ENCODE data around the gene AREL1.
"Not testable (repeated sequence)": the region's sequence is repeated elsewhere in the genome, so short reads cannot be mapped to it uniquely, and the experiment has no call there.

AREL1 gene, protein sequence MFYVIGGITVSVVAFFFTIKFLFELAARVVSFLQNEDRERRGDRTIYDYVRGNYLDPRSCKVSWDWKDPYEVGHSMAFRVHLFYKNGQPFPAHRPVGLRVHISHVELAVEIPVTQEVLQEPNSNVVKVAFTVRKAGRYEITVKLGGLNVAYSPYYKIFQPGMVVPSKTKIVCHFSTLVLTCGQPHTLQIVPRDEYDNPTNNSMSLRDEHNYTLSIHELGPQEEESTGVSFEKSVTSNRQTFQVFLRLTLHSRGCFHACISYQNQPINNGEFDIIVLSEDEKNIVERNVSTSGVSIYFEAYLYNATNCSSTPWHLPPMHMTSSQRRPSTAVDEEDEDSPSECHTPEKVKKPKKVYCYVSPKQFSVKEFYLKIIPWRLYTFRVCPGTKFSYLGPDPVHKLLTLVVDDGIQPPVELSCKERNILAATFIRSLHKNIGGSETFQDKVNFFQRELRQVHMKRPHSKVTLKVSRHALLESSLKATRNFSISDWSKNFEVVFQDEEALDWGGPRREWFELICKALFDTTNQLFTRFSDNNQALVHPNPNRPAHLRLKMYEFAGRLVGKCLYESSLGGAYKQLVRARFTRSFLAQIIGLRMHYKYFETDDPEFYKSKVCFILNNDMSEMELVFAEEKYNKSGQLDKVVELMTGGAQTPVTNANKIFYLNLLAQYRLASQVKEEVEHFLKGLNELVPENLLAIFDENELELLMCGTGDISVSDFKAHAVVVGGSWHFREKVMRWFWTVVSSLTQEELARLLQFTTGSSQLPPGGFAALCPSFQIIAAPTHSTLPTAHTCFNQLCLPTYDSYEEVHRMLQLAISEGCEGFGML

DNA sequence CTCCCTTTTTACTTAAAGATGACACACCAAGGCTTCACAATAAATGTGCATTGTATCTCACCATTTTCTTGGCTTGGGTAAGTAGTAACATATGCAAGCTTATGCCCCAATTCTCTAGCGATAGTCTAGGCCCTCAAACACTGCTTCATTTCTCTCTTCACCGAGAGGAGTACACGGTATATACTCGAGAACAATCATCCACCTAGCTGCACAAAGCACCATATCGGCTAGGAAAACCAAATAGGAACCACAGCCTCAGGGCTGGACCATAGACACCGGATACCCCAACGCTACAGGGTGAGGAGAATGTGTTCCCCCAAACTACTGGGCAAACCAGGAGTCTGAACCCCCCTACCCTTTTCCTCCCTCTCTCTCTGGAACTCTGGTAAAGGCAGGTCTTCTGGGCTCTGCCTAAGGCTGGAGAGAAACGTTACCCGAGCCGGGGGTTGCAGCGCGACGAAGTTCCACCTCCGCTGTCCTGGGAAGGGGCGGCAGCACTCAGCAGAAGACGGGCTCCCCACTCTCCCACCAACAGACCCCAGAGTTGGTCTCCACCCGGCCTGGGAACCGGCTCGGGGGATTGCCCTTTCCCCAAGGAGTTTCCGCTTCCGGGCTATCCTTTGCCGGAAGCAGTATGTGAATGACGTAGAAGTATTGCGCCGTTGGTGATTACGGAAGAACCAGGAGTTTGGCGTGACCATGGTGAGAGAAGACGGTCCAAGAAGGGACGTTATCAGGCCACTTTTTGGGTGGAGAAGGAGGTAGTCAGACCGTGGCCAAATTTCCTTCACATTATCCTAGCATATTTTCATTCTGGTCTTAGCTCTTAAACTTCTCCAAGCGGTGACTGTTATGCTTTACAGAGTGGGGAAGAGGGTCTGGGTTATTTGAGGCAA lies at the start of gene AREL1, which contains the start of gene FCF1:
AREL1 (minus strand) TSS at position 582 of the 896 bp plus-strand sequence. CDS start 27,465 bp downstream, outside the sequence.
FCF1 (plus strand) TSS at position 646 of the 896 bp plus-strand sequence; CDS start at position 700, 54 bp downstream.
- Mint-ChIP-seq H3K27ac (peak within 1 kb of the TSS; percentile 97), H3K4me3 (peak within 1 kb of the TSS; percentile 98), H3K9me3 (no peaks in the 10 kb centered on the region), H3K4me1 (ENCODE audit: low read depth) (peaks cover 56% of the 10 kb centered on the region), H3K27me3 (no peaks in the 10 kb centered on the region), H3K36me3 (ENCODE audit: low read depth) (peaks cover 50% of the 10 kb centered on the region)
- peak; percentile 83 for DNase-seq

GRCh38 chr14:74758505-74758904 lies 45.6 kb upstream of the AREL1 start:
- H3K4me3 Mint-ChIP-seq; DNase-seq; H3K36me3 Mint-ChIP-seq (ENCODE audit: low read depth); H3K9me3 Mint-ChIP-seq; H3K27me3 Mint-ChIP-seq; H3K27ac Mint-ChIP-seq: not testable (repeated sequence)
- H3K4me1 Mint-ChIP-seq (ENCODE audit: low read depth) = peaks cover 12% of the 10 kb centered on the region

GRCh38 chr14:74756326-74756725 lies 43.4 kb upstream of the AREL1 start:
- H3K27ac Mint-ChIP-seq = no peak overlapping the region
- peaks cover 5% of the 10 kb centered on the region for H3K9me3 Mint-ChIP-seq
- no peak overlapping the region for H3K4me3 Mint-ChIP-seq
- no peaks in the 10 kb centered on the region for H3K36me3 Mint-ChIP-seq (ENCODE audit: low read depth)
- peaks cover under 1% of the 10 kb centered on the region for H3K4me1 Mint-ChIP-seq (ENCODE audit: low read depth)
- no peak for DNase-seq
- no peaks in the 10 kb centered on the region for H3K27me3 Mint-ChIP-seq

DNA sequence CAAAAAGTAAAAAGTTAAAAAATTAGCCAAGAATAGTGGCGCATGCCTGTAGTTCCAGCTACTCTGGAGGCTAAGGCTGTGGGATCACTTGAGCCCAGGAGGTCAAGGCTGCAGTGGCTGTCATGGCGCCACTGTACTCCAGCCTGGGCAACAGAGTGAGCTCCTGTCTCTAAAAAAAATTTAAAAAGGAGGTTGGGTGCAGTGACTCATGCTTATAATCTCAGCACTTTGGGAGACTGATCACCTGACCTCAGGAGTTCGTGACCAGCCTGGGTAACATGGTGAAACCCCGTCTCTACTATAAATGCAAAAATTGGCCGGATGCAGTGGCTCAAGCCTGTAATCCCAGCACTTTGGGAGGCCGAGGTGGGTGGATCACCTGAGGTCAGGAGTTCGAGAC lies 42.0 kb upstream of the AREL1 start:
- no peak for DNase-seq
- Mint-ChIP-seq H3K4me1 (ENCODE audit: low read depth) (no peaks in the 10 kb centered on the region), H3K9me3 (peaks cover 5% of the 10 kb centered on the region), H3K36me3 (ENCODE audit: low read depth) (no peaks in the 10 kb centered on the region), H3K4me3 (no peak overlapping the region), H3K27me3 (no peaks in the 10 kb centered on the region), H3K27ac (no peak overlapping the region)

- H3K4me3 Mint-ChIP-seq = no peak overlapping the region
- DNase-seq = no peak
- H3K27ac Mint-ChIP-seq = no peak overlapping the region
- H3K9me3 Mint-ChIP-seq = peaks cover 5% of the 10 kb centered on the region
- H3K36me3 Mint-ChIP-seq (ENCODE audit: low read depth) = no peaks in the 10 kb centered on the region
- no peaks in the 10 kb centered on the region for H3K4me1 Mint-ChIP-seq (ENCODE audit: low read depth)
- H3K27me3 Mint-ChIP-seq = no peaks in the 10 kb centered on the region
Observed at GRCh38 chr14:74754157-74754556, 41.3 kb upstream of the AREL1 start.

DNA sequence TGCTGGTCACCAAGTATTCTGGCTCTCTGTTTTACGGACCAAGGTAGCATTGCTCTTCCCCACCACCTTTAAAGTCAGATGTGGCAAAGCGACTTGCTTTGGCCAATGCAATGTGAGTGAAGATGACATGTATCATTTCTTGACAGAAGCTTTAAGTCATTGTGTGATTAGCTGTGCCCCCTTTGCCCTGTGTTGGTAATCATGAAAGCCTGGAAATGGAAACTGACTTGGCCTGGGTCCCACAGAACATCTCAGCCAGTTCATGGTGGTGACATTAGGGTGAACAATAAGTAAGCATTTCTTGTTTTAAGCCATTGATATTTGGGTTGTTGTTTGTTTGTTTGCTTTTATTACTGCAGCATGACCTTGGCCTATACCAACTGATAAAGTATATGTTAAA lies 34.4 kb upstream of the AREL1 start:
- Mint-ChIP-seq H3K9me3 (peaks cover 2% of the 10 kb centered on the region), H3K27ac (no peak overlapping the region), H3K4me1 (ENCODE audit: low read depth) (no peaks in the 10 kb centered on the region), H3K4me3 (no peak overlapping the region), H3K36me3 (ENCODE audit: low read depth) (no peaks in the 10 kb centered on the region), H3K27me3 (no peaks in the 10 kb centered on the region)
- no peak for DNase-seq

- Mint-ChIP-seq H3K4me3 (no peak overlapping the region), H3K36me3 (ENCODE audit: low read depth) (peaks cover 51% of the 10 kb centered on the region), H3K9me3 (no peaks in the 10 kb centered on the region), H3K27ac (no peak overlapping the region), H3K4me1 (ENCODE audit: low read depth) (no peaks in the 10 kb centered on the region), H3K27me3 (no peaks in the 10 kb centered on the region)
- no peak for DNase-seq
Observed at GRCh38 chr14:74739293-74740030, 26.6 kb upstream of the AREL1 start.

GRCh38 chr14:74737753-74738325 lies 25.0 kb upstream of the AREL1 start:
- no peak overlapping the region for H3K4me3 Mint-ChIP-seq
- DNase-seq = no peak
- H3K27ac Mint-ChIP-seq = no peak overlapping the region
- no peaks in the 10 kb centered on the region for H3K27me3 Mint-ChIP-seq
- no peaks in the 10 kb centered on the region for H3K9me3 Mint-ChIP-seq
- H3K36me3 Mint-ChIP-seq (ENCODE audit: low read depth) = peaks cover 68% of the 10 kb centered on the region
- no peaks in the 10 kb centered on the region for H3K4me1 Mint-ChIP-seq (ENCODE audit: low read depth)

DNA sequence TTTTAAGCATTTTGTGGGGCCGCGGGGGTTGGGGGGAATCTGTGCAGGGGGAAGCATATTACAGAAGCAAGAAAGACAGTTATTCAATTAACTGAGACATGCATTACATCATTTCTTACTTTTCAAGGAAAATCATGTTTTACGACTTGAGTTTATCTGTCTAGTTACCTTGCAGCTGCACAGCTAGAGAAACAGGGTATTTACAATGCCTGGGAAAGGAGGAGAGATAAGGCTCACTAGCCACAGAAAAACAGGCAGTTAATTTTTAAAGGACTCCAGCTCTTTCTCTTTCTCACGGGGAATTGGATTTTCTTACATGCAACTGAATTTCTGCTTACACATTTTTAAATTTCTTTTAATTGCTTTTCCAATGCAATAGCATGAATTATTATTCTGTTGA lies 22.2 kb upstream of the AREL1 start:
- Mint-ChIP-seq H3K36me3 (ENCODE audit: low read depth) (peaks cover 87% of the 10 kb centered on the region), H3K4me1 (ENCODE audit: low read depth) (no peaks in the 10 kb centered on the region), H3K27ac (no peak overlapping the region), H3K9me3 (no peaks in the 10 kb centered on the region), H3K27me3 (no peaks in the 10 kb centered on the region), H3K4me3 (no peak overlapping the region)
- DNase-seq = no peak

GRCh38 chr14:74733221-74733620 lies 20.3 kb upstream of the AREL1 start:
- no peaks in the 10 kb centered on the region for H3K9me3 Mint-ChIP-seq
- H3K27ac Mint-ChIP-seq = no peak overlapping the region
- H3K27me3 Mint-ChIP-seq = no peaks in the 10 kb centered on the region
- H3K4me1 Mint-ChIP-seq (ENCODE audit: low read depth) = no peaks in the 10 kb centered on the region
- DNase-seq = no peak
- no peak overlapping the region for H3K4me3 Mint-ChIP-seq
- H3K36me3 Mint-ChIP-seq (ENCODE audit: low read depth) = peaks cover 84% of the 10 kb centered on the region

GRCh38 chr14:74732387-74732786 lies 19.5 kb upstream of the AREL1 start:
- DNase-seq = no peak
- no peaks in the 10 kb centered on the region for H3K4me1 Mint-ChIP-seq (ENCODE audit: low read depth)
- no peak overlapping the region for H3K4me3 Mint-ChIP-seq
- H3K27me3 Mint-ChIP-seq = no peaks in the 10 kb centered on the region
- H3K9me3 Mint-ChIP-seq = no peaks in the 10 kb centered on the region
- peaks cover 81% of the 10 kb centered on the region for H3K36me3 Mint-ChIP-seq (ENCODE audit: low read depth)
- H3K27ac Mint-ChIP-seq = no peak overlapping the region

- Mint-ChIP-seq H3K27ac (no peak overlapping the region), H3K4me3 (no peak overlapping the region), H3K27me3 (no peaks in the 10 kb centered on the region), H3K4me1 (ENCODE audit: low read depth) (no peaks in the 10 kb centered on the region), H3K9me3 (no peaks in the 10 kb centered on the region), H3K36me3 (ENCODE audit: low read depth) (peaks cover 68% of the 10 kb centered on the region)
- no peak for DNase-seq
Observed at GRCh38 chr14:74723134-74723533, 10.3 kb upstream of the AREL1 start.

GRCh38 chr14:74720526-74720925 lies 7.6 kb upstream of the AREL1 start:
- Mint-ChIP-seq H3K27ac (no peak overlapping the region), H3K27me3 (no peaks in the 10 kb centered on the region), H3K9me3 (no peaks in the 10 kb centered on the region), H3K4me3 (no peak overlapping the region), H3K36me3 (ENCODE audit: low read depth) (peaks cover 75% of the 10 kb centered on the region), H3K4me1 (ENCODE audit: low read depth) (peaks cover 6% of the 10 kb centered on the region)
- no peak for DNase-seq
